SH-SY5Y (cell line): Measurements from ENCODE around the gene ZNRF2.

Source experiments
- GATA2 ChIP-seq: IDR thresholded peaks from 2 replicates; pipeline ENCODE4 v1.6.1; 2011; ENCODE audit warnings: mild to moderate bottlenecking, low read depth, low read length
- GATA3 ChIP-seq: IDR thresholded peaks from 2 replicates; pipeline ENCODE4 v1.6.1; 2011; ENCODE audit warnings: low read depth, mild to moderate bottlenecking, low read length, moderate library complexity

GRCh38 chr7:30309842-30310435, 25.5 kb downstream of the ZNRF2 start:
- TF ChIP-seq GATA2 (no peak), GATA3 (no peak)
